ENCODE results near the gene KLK15.

DNA sequence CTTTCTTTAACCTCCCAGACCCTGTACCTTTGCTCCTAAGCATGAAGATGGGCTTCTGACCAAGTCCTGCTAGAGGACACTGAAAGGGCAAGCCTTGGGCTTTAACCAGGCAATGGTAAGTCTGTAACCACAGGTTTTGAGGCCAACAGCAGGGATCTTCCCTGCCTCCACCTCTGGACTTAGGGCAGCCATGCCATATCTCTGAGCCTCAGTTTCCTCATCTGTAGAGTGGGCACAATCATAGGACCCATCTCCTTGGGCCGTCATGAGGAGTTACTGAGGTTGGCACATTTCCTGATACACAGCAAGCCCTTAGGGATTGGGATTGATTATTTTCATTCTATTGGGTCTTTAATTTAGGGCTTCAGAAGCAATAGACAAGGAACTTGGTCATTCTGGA is 24.5 kb downstream of the KLK15 start:
- TF ChIP-seq RFX5 (IDR thresholded peaks at IDR 0.05; ENCODE audit: low read depth, low read length) (no peak), POLR2A (IDR thresholded peaks at IDR 0.05; ENCODE audit: low read depth, low read length) (no peak), MAFK (IDR thresholded peaks at IDR 0.05; ENCODE audit: low read depth, low read length) (no peak), RAD21 (IDR thresholded peaks at IDR 0.05; ENCODE audit: low read length) (no peak), CEBPB (IDR thresholded peaks at IDR 0.05; ENCODE audit: low read depth, low read length) (no peak)
- TF ChIP-seq, protein P1, sequence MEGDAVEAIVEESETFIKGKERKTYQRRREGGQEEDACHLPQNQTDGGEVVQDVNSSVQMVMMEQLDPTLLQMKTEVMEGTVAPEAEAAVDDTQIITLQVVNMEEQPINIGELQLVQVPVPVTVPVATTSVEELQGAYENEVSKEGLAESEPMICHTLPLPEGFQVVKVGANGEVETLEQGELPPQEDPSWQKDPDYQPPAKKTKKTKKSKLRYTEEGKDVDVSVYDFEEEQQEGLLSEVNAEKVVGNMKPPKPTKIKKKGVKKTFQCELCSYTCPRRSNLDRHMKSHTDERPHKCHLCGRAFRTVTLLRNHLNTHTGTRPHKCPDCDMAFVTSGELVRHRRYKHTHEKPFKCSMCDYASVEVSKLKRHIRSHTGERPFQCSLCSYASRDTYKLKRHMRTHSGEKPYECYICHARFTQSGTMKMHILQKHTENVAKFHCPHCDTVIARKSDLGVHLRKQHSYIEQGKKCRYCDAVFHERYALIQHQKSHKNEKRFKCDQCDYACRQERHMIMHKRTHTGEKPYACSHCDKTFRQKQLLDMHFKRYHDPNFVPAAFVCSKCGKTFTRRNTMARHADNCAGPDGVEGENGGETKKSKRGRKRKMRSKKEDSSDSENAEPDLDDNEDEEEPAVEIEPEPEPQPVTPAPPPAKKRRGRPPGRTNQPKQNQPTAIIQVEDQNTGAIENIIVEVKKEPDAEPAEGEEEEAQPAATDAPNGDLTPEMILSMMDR (conservative IDR thresholded peaks at IDR 0.05; ENCODE audit: low read depth, low read length), result no peak
- TF ChIP-seq, protein P2, sequence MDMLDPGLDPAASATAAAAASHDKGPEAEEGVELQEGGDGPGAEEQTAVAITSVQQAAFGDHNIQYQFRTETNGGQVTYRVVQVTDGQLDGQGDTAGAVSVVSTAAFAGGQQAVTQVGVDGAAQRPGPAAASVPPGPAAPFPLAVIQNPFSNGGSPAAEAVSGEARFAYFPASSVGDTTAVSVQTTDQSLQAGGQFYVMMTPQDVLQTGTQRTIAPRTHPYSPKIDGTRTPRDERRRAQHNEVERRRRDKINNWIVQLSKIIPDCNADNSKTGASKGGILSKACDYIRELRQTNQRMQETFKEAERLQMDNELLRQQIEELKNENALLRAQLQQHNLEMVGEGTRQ (IDR thresholded peaks at IDR 0.05; ENCODE audit: low read depth, low read length), result no peak

All from IMR-90 (cell line).